ENCODE measurements around the gene ABLIM3.

Gene ABLIM3

DNA sequence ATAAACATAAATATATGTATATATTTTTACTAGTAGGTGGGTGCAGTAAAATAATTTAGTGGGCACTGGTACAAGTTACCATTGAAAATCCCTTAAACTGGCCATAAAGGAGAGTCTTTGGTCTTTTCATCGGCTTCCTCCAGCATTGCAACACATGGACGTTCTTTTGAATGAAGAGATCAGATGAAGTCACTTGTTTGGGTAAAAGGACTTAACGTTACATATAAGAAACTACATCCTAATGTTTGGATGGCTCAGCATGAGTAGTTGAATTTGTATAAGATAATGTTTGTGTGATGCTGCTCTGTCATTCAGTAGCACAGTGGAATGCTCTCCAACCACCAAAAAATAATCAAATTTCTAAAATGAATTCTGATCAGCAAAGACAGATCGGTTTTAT, 161.9 kb downstream of the ABLIM3 start:
- Histone ChIP-seq H3K4me3 (ENCODE audit: low read length) (no peak overlapping the region), H3K4me1 (ENCODE audit: insufficient read depth, low read length) (no peaks in the 10 kb centered on the region), H3K36me3 (ENCODE audit: insufficient read depth, low read length) (no peaks in the 10 kb centered on the region), H3K27me3 (ENCODE audit: insufficient read depth, low read length) (peaks cover 16% of the 10 kb centered on the region), H3K9me3 (ENCODE audit: low read length) (no peaks in the 10 kb centered on the region), H2AFZ (ENCODE audit: low read depth, low read length) (no peak overlapping the region)

DNA sequence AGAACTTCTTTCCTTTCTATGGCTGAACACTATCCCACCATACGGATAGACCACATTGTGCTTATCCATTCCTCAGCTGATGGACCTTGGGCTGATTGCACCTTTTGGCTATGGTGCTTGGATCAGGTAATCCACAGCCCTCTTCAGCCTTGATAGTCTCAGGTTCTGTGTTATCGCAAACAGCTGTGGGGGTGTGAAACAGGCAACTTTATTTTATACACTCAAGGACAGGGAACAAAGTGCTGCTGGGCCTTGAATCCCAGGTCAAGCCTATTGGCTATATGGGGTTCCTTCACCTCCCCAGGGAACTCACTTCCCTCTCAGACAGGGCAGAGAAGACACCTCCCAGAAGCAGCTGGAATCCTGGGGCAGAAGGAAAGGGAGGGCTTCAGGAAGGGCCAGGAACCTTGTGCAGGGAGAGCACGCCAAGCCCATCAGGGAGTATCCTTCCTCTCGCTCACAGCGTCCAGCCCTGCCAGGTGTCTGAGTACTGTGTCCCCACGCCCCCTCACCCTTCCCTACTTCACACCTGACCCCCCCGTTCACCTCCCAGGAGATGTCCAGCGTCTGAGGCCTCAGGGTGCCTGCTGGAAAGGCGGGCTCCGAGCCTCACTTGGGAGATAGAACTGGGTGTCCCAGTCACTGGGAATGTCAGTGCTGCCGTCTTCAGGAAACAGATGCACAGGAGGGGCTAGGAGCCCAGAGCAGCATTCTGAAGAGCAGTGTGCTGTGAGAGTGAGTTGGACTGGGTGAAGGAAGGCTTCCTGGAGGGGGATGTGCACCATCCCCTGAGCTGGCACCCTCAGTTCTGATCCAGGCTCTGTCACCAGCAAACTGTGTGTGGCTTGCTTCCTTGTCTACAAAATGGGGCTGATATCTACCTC, 163.1 kb downstream of the ABLIM3 start:
- H3K4me3 ChIP-seq (ENCODE audit: low read length): no peak overlapping the region
- H3K4me1 ChIP-seq (ENCODE audit: insufficient read depth, low read length): no peaks in the 10 kb centered on the region
- no peak overlapping the region for H2AFZ ChIP-seq (ENCODE audit: low read depth, low read length)
- no peaks in the 10 kb centered on the region for H3K9me3 ChIP-seq (ENCODE audit: low read length)
- H3K27me3 ChIP-seq (ENCODE audit: insufficient read depth, low read length): peaks cover 11% of the 10 kb centered on the region
- no peaks in the 10 kb centered on the region for H3K36me3 ChIP-seq (ENCODE audit: insufficient read depth, low read length)

DNA sequence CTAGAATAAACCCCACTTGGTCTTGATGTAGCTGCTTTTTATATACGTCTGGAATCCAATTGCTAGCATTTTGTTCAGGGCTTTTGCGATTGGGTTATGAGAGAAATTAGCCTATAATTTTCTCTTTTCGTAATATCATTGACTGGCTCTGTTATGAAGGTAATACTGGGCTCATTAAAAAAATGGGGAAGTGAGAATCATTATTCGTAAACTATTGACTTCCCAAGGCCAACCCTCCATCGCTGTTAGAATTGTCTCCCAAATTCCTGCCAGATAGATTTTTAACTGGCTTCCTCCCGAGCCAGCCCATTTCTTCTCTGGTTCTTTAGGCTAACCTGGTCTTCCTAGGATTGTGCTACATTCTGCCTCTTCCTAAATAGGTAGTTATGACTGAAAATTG, 168.1 kb downstream of the ABLIM3 start:
- H3K27me3 ChIP-seq (ENCODE audit: insufficient read depth, low read length): peaks cover 8% of the 10 kb centered on the region

More for the DNA sequence above, 168.1 kb downstream of the ABLIM3 start:
- Histone ChIP-seq H3K4me3 (ENCODE audit: low read length) (no peak overlapping the region), H3K36me3 (ENCODE audit: insufficient read depth, low read length) (no peaks in the 10 kb centered on the region), H3K9me3 (ENCODE audit: low read length) (no peaks in the 10 kb centered on the region), H2AFZ (ENCODE audit: low read depth, low read length) (no peak overlapping the region), H3K4me1 (ENCODE audit: insufficient read depth, low read length) (no peaks in the 10 kb centered on the region)
